Activated CD4-positive, alpha-beta T cell treated with anti-CD3 and anti-CD28 coated beads, Interleukin-2, amount 50 U/mL, for 48 hours (primary cell): ENCODE data around the gene PIAS1.
A peak's percentile ranks its signal among the peaks of the same experiment; 100 is the strongest.
"Not testable (repeated sequence)": the region's sequence is repeated elsewhere in the genome, so short reads cannot be mapped to it uniquely, and the experiment has no call there.

Experiments used
- DNase-seq, 2 experiments: peaks; one replicate each; pipeline ENCODE4 v3.0.0-alpha.2; 2020

The PIAS1 gene

GRCh38 chr15:68129072-68129471, 75.0 kb downstream of the PIAS1 start:
- no peak for DNase-seq

- DNase-seq = no peak
Measured at GRCh38 chr15:68130851-68131250, 76.7 kb downstream of the PIAS1 start.

GRCh38 chr15:68137096-68137495, 83.0 kb downstream of the PIAS1 start:
- DNase-seq = no peak

- no peak for DNase-seq
Measured at GRCh38 chr15:68143129-68143528, 89.0 kb downstream of the PIAS1 start.

GRCh38 chr15:68143785-68144184, 89.7 kb downstream of the PIAS1 start:
- no peak for DNase-seq

GRCh38 chr15:68145706-68146105, 91.6 kb downstream of the PIAS1 start:
- DNase-seq = no peak

GRCh38 chr15:68148039-68148438, 93.9 kb downstream of the PIAS1 start:
- DNase-seq = no peak

GRCh38 chr15:68149059-68149458, 94.9 kb downstream of the PIAS1 start:
- DNase-seq = no peak

- DNase-seq = no peak
Measured at GRCh38 chr15:68150187-68150586, 96.1 kb downstream of the PIAS1 start.

GRCh38 chr15:68151277-68151676, 97.2 kb downstream of the PIAS1 start:
- DNase-seq = no peak

GRCh38 chr15:68152342-68152741, 98.2 kb downstream of the PIAS1 start:
- no peak for DNase-seq

GRCh38 chr15:68154923-68155559, 100.9 kb downstream of the PIAS1 start:
- DNase-seq = peak; percentile 7 to 10

GRCh38 chr15:68157074-68157473, 103.0 kb downstream of the PIAS1 start:
- DNase-seq = no peak

GRCh38 chr15:68158046-68158628, 104.0 kb downstream of the PIAS1 start:
- DNase-seq = no peak

GRCh38 chr15:68163191-68163590, 109.1 kb downstream of the PIAS1 start:
- no peak for DNase-seq

GRCh38 chr15:68166847-68167246, 112.7 kb downstream of the PIAS1 start:
- no peak for DNase-seq

- not testable (repeated sequence) for DNase-seq
Measured at GRCh38 chr15:68172037-68172436, 117.9 kb downstream of the PIAS1 start.

- no peak for DNase-seq
Measured at GRCh38 chr15:68173119-68173518, 119.0 kb downstream of the PIAS1 start.

- no peak for DNase-seq
Measured at GRCh38 chr15:68175526-68175925, 121.4 kb downstream of the PIAS1 start.

- no peak for DNase-seq
Measured at GRCh38 chr15:68176601-68177000, 122.5 kb downstream of the PIAS1 start.

- DNase-seq = no peak
Measured at GRCh38 chr15:68177742-68178141, 123.6 kb downstream of the PIAS1 start.

GRCh38 chr15:68183616-68184315, 129.7 kb downstream of the PIAS1 start:
- no peak for DNase-seq

- DNase-seq = no peak
Measured at GRCh38 chr15:68184616-68185480, 130.7 kb downstream of the PIAS1 start.
